Ectodermal cell (in vitro differentiated cells): ENCODE results near the gene ATP1A4.

Experiments
- H3K27ac ChIP-seq: 2 replicates; pipeline ENCODE4 v1.7.0; 2013; ENCODE audit warnings: mild to moderate bottlenecking, low read depth, low read length; ENCODE audit not compliant: insufficient read depth, poor library complexity, severe bottlenecking
- H3K27me3 ChIP-seq: 2 replicates; pipeline ENCODE4 v1.7.0; 2013; ENCODE audit warnings: mild to moderate bottlenecking, low read length; ENCODE audit not compliant: insufficient read depth, control insufficient read depth, poor library complexity, severe bottlenecking
- H3K36me3 ChIP-seq: one replicate; pipeline ENCODE4 v1.7.0; 2013; ENCODE audit warnings: low read length; ENCODE audit not compliant: control insufficient read depth, insufficient read depth
- H3K4me1 ChIP-seq: one replicate; pipeline ENCODE4 v1.7.0; 2013; ENCODE audit warnings: low read length; ENCODE audit not compliant: control insufficient read depth, insufficient read depth
- H3K4me3 ChIP-seq: 2 replicates; pipeline ENCODE4 v1.7.0; 2013; ENCODE audit warnings: low read depth, low read length, control low read depth; ENCODE audit not compliant: insufficient read depth
- H3K9me3 ChIP-seq: 2 replicates; pipeline ENCODE4 v1.7.0; 2013; ENCODE audit warnings: mild to moderate bottlenecking, low read length, moderate library complexity; ENCODE audit not compliant: control insufficient read depth
- WGBS, 2 experiments: methylation state at CpG; one replicate each; pipeline ENCODE4 v1.1.7; 2013; ENCODE audit warnings: missing lambda C conversion rate in 2 of 2; 5-methylcytosine and 5-hydroxymethylcytosine counted together

Gene ATP1A4

GRCh38 chr1:160113407-160113806 lies 38.0 kb upstream of the ATP1A4 start:
- Histone ChIP-seq H3K36me3 (no peaks in the 10 kb centered on the region), H3K4me1 (peaks cover 71% of the 10 kb centered on the region), H3K27ac (peak overlapping the region; percentile 67), H3K27me3 (no peaks in the 10 kb centered on the region), H3K4me3 (no peak overlapping the region), H3K9me3 (no peaks in the 10 kb centered on the region)
- WGBS, 2 experiments, result 74 to 80% methylated on average over 8 of the region's 8 CpGs

GRCh38 chr1:160114085-160114484 lies 37.3 kb upstream of the ATP1A4 start:
- H3K4me3 ChIP-seq, result no peak overlapping the region
- no peaks in the 10 kb centered on the region for H3K27me3 ChIP-seq
- H3K27ac ChIP-seq, result peak overlapping the region; percentile 67
- H3K36me3 ChIP-seq, result no peaks in the 10 kb centered on the region
- 38 to 46% methylated on average over 4 of the region's 4 CpGs for WGBS, 2 experiments
- H3K4me1 ChIP-seq, result peaks cover 73% of the 10 kb centered on the region
- no peaks in the 10 kb centered on the region for H3K9me3 ChIP-seq

- Histone ChIP-seq H3K4me1 (peaks cover 62% of the 10 kb centered on the region), H3K27me3 (no peaks in the 10 kb centered on the region), H3K36me3 (peaks cover 3% of the 10 kb centered on the region), H3K4me3 (peak within 1 kb of the TSS; percentile 57), H3K9me3 (no peaks in the 10 kb centered on the region), H3K27ac (no peak within 1 kb of the TSS)
- WGBS, 2 experiments, result 9 to 12% methylated on average over 16 of the region's 16 CpGs
These were observed 35.7 kb upstream of the ATP1A4 start, which contains the start of gene ATP1A2 for GRCh38 chr1:160115545-160116282. ATP1A2 (plus strand) TSS chr1:160115759; CDS start chr1:160115862, 103 bp downstream.

GRCh38 chr1:160116283-160117147 lies 34.9 kb upstream of the ATP1A4 start:
- Histone ChIP-seq H3K4me3 (peak overlapping the region; percentile 57), H3K36me3 (peaks cover 10% of the 10 kb centered on the region), H3K27ac (no peak overlapping the region), H3K9me3 (no peaks in the 10 kb centered on the region), H3K4me1 (peaks cover 58% of the 10 kb centered on the region), H3K27me3 (no peaks in the 10 kb centered on the region)
- 39 to 43% methylated on average over 12 of the region's 12 CpGs for WGBS, 2 experiments

- Histone ChIP-seq H3K4me3 (peak overlapping the region; percentile 57), H3K9me3 (no peaks in the 10 kb centered on the region), H3K4me1 (peaks cover 54% of the 10 kb centered on the region), H3K27ac (peak overlapping the region; percentile 36), H3K27me3 (no peaks in the 10 kb centered on the region), H3K36me3 (peaks cover 16% of the 10 kb centered on the region)
- WGBS, 2 experiments, result 19 to 20% methylated on average over 1 of the region's 1 CpG
These were observed 34.1 kb upstream of the ATP1A4 start for GRCh38 chr1:160117300-160117699.

- Histone ChIP-seq H3K4me3 (peak overlapping the region; percentile 57), H3K27me3 (no peaks in the 10 kb centered on the region), H3K36me3 (peaks cover 19% of the 10 kb centered on the region), H3K27ac (peak overlapping the region; percentile 36), H3K4me1 (peaks cover 49% of the 10 kb centered on the region), H3K9me3 (no peaks in the 10 kb centered on the region)
- WGBS, 2 experiments, result 16 to 22% methylated on average over 7 to 8 of the region's 8 CpGs
These were observed 33.7 kb upstream of the ATP1A4 start for GRCh38 chr1:160117709-160118183.

GRCh38 chr1:160118928-160119327 lies 32.5 kb upstream of the ATP1A4 start:
- H3K27ac ChIP-seq, result no peak overlapping the region
- peaks cover 21% of the 10 kb centered on the region for H3K36me3 ChIP-seq
- 89 to 96% methylated on average over 3 of the region's 3 CpGs for WGBS, 2 experiments
- H3K27me3 ChIP-seq, result no peaks in the 10 kb centered on the region
- peaks cover 38% of the 10 kb centered on the region for H3K4me1 ChIP-seq
- no peaks in the 10 kb centered on the region for H3K9me3 ChIP-seq
- H3K4me3 ChIP-seq, result no peak overlapping the region

GRCh38 chr1:160120797-160121196 lies 30.6 kb upstream of the ATP1A4 start:
- peaks cover 39% of the 10 kb centered on the region for H3K36me3 ChIP-seq
- H3K9me3 ChIP-seq, result no peaks in the 10 kb centered on the region
- H3K4me1 ChIP-seq, result peaks cover 22% of the 10 kb centered on the region
- H3K27ac ChIP-seq, result no peak overlapping the region
- 91 to 98% methylated on average over 5 of the region's 5 CpGs for WGBS, 2 experiments
- no peak overlapping the region for H3K4me3 ChIP-seq
- no peaks in the 10 kb centered on the region for H3K27me3 ChIP-seq

- no peak overlapping the region for H3K4me3 ChIP-seq
- peaks cover 22% of the 10 kb centered on the region for H3K4me1 ChIP-seq
- peaks cover 45% of the 10 kb centered on the region for H3K36me3 ChIP-seq
- no peaks in the 10 kb centered on the region for H3K27me3 ChIP-seq
- no peak overlapping the region for H3K27ac ChIP-seq
- no peaks in the 10 kb centered on the region for H3K9me3 ChIP-seq
- 91 to 100% methylated on average over 1 of the region's 1 CpG for WGBS, 2 experiments
These were observed 30.0 kb upstream of the ATP1A4 start for GRCh38 chr1:160121388-160121787.

GRCh38 chr1:160122978-160123495 lies 28.4 kb upstream of the ATP1A4 start:
- no peaks in the 10 kb centered on the region for H3K9me3 ChIP-seq
- no peaks in the 10 kb centered on the region for H3K27me3 ChIP-seq
- H3K4me1 ChIP-seq, result peaks cover 13% of the 10 kb centered on the region
- no peak overlapping the region for H3K4me3 ChIP-seq
- H3K27ac ChIP-seq, result no peak overlapping the region
- WGBS, 2 experiments, result 91 to 92% methylated on average over 16 of the region's 16 CpGs
- H3K36me3 ChIP-seq, result peaks cover 61% of the 10 kb centered on the region
